Keratinocyte (primary cell): Measurements from ENCODE around the gene ADM.

Experiments
- CTCF ChIP-seq, 3 experiments: IDR thresholded peaks in 1 of 3; conservative IDR thresholded peaks in 1 of 3; optimal IDR thresholded peaks in 1 of 3; 2 replicates in 2 of 3; 3 replicates in 1 of 3; pipeline versions ENCODE3 to v1.5.1; 2011; ENCODE audit warnings: low read length in 3 of 3, mild to moderate bottlenecking in 3 of 3, moderate library complexity in 2 of 3, control low read depth in 1 of 3, inconsistent platforms in 1 of 3; ENCODE audit not compliant: insufficient read depth in 2 of 3; ENCODE audit errors: extremely low read depth in 1 of 3
- EZH2 ChIP-seq: IDR thresholded peaks from one replicate; pipeline ENCODE4 v1.6.1; 2012; ENCODE audit warnings: inconsistent platforms, mild to moderate bottlenecking, low read length, moderate library complexity

- no peak for TF ChIP-seq CTCF (optimal IDR thresholded peaks at IDR 0.05 in 1 of 3, IDR thresholded peaks at IDR 0.05 in 1 of 3, conservative IDR thresholded peaks at IDR 0.05 in 1 of 3; ENCODE audit: extremely low read depth in 1 of 3, insufficient read depth in 2 of 3, low read length in 3 of 3)
- TF ChIP-seq EZH2: no peak
Measured at GRCh38 chr11:10265936-10266335, 38.9 kb upstream of the ADM start.
